ENCODE measurements around the gene RHBDF2. TPM values are rescaled to one million over a fixed set of nuclear protein-coding genes. Genes with fewer than 3 reads are reported as not detected.

Gene RHBDF2
- total RNA-seq, 1 donor from 2014 or later = 17.5 TPM

DNA sequence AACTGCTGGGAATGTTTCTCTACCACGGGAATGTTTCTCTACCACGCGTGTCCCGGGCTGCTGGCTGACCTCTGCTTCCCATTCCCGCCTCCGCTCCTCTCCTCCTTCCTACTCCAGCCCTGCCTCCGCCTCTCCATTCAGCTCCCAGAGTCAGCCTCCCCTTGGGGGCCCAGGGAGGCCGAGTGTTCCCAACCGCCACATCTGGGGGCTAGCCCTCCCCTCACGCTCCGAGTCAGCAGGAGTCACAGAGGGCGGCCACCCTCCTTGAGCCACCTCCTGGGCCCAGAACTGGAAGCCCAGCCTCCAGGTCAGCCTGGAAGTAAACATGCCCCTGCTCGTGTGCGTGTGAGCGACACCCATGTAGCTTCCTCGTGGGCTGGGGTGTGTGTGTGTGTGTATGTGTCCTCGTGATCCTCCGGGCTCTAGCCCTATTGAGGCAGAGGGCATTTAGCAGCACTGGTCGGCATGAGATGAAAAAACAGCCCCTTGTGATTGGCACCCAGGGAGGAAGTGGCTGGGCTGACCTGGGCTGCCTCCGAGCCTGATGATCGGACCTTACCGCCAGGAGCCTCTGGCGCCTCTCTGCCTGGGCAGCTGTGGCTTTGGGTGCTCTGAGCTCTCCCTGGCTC lies 29.0 kb upstream of the RHBDF2 start:
- Mint-ChIP-seq H3K4me3 (ENCODE audit: unreplicated experiment) (peak overlapping the region; percentile 47), H3K36me3 (ENCODE audit: unreplicated experiment) (no peaks in the 10 kb centered on the region)

DNA sequence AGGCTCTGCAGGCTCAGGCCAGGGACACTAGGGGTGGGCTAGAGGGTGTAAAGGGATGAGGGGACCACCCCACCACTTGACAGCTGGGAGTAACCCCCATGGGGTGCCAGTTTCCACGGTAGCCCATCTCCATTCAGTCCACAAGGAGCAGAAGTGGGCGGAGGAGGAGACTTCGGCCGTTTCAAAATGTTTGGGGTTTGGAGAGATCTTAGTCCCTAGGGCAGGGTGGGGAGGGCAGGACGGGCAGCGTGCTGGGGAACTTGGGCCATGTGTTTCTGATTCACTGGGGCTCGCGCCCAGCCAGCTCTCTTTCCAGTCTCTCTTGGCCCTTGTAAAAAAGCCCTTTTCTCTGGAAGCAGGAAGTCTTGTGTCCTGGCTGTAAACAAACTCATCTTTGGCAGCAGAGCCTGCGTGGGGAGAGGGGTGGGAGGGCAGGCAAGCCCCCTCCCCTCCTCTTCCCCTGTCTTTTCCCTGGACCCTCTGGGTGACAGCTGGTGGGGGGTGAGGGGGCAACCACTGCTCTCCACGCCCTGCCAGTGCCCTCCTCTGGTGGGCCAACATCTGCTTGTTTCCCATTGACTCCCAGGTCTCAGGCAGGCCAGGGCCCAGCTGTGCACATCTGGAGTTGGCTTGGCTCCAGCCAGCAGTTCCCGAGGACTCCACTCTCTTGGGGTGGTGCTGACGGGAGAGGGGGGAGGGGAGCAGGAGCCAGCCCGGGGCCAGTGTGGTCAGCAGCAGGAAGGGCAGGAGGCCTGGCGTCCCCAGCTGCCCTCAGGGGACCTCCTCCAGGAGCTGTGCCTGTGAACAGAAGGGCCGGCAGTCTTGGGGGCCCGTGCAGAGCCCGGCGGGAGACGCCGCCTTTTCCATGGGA lies 28.2 kb upstream of the RHBDF2 start:
- Mint-ChIP-seq H3K4me3 (ENCODE audit: unreplicated experiment) (peak overlapping the region; percentile 47), H3K36me3 (ENCODE audit: unreplicated experiment) (no peaks in the 10 kb centered on the region), H3K27ac (ENCODE audit: unreplicated experiment) (peak overlapping the region; percentile 98), H3K4me1 (ENCODE audit: unreplicated experiment) (peaks cover 60% of the 10 kb centered on the region), H3K27me3 (ENCODE audit: unreplicated experiment) (no peaks in the 10 kb centered on the region), H3K9me3 (ENCODE audit: unreplicated experiment) (no peaks in the 10 kb centered on the region)
- TF ChIP-seq, protein P1, sequence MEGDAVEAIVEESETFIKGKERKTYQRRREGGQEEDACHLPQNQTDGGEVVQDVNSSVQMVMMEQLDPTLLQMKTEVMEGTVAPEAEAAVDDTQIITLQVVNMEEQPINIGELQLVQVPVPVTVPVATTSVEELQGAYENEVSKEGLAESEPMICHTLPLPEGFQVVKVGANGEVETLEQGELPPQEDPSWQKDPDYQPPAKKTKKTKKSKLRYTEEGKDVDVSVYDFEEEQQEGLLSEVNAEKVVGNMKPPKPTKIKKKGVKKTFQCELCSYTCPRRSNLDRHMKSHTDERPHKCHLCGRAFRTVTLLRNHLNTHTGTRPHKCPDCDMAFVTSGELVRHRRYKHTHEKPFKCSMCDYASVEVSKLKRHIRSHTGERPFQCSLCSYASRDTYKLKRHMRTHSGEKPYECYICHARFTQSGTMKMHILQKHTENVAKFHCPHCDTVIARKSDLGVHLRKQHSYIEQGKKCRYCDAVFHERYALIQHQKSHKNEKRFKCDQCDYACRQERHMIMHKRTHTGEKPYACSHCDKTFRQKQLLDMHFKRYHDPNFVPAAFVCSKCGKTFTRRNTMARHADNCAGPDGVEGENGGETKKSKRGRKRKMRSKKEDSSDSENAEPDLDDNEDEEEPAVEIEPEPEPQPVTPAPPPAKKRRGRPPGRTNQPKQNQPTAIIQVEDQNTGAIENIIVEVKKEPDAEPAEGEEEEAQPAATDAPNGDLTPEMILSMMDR (IDR thresholded peaks at IDR 0.05) = no peak
- DNase-seq (ENCODE audit: extremely low spot score, unreplicated experiment) = peak; percentile 91

More for the DNA sequence above, 29.0 kb upstream of the RHBDF2 start:
- no peak for DNase-seq (ENCODE audit: extremely low spot score, unreplicated experiment)
- no peaks in the 10 kb centered on the region for H3K27me3 Mint-ChIP-seq (ENCODE audit: unreplicated experiment)
- peaks cover 60% of the 10 kb centered on the region for H3K4me1 Mint-ChIP-seq (ENCODE audit: unreplicated experiment)
- H3K27ac Mint-ChIP-seq (ENCODE audit: unreplicated experiment) = peak overlapping the region; percentile 98
- TF ChIP-seq, protein P1 (IDR thresholded peaks at IDR 0.05) = no peak
- no peaks in the 10 kb centered on the region for H3K9me3 Mint-ChIP-seq (ENCODE audit: unreplicated experiment)

DNA sequence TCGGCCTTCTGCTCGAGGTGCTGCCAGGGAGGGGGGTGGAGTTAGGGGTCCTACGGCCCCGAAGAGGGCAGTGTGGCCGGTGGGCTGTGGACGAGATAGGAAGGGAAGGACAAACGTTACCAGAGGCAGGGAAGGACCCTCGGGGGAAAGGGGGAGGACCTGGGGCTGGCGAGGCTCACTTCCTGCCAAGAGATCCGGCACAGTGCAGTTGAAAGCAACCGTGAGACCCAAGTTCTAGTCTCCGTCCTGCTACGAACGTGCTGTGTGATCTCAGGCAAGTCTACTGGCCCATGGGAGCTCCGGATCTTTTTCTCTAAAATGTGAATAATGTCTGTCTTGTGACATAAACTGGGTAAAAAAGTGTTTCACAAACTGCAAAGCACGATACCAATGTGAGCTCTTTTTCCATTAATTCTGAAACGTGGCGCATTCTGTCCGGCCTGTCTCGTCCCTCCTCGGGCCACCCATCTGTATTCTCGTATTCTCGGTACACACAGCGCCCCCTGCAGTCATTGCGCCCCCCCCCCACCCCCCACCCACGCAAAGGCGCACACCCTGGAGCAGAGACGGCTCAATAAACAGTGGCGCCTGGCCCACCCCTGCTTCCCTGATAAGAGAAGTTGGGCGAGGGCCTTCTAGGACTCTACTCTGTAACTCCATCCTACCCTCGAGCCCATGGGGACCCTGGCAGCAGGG lies 27.5 kb upstream of the RHBDF2 start:
- no peaks in the 10 kb centered on the region for H3K27me3 Mint-ChIP-seq (ENCODE audit: unreplicated experiment)
- H3K9me3 Mint-ChIP-seq (ENCODE audit: unreplicated experiment) = no peaks in the 10 kb centered on the region
- no peak for DNase-seq (ENCODE audit: extremely low spot score, unreplicated experiment)
- H3K27ac Mint-ChIP-seq (ENCODE audit: unreplicated experiment) = peak overlapping the region; percentile 98
- TF ChIP-seq, protein P1 (IDR thresholded peaks at IDR 0.05) = no peak
- H3K4me3 Mint-ChIP-seq (ENCODE audit: unreplicated experiment) = no peak overlapping the region
- peaks cover 63% of the 10 kb centered on the region for H3K4me1 Mint-ChIP-seq (ENCODE audit: unreplicated experiment)
- H3K36me3 Mint-ChIP-seq (ENCODE audit: unreplicated experiment) = no peaks in the 10 kb centered on the region

DNA sequence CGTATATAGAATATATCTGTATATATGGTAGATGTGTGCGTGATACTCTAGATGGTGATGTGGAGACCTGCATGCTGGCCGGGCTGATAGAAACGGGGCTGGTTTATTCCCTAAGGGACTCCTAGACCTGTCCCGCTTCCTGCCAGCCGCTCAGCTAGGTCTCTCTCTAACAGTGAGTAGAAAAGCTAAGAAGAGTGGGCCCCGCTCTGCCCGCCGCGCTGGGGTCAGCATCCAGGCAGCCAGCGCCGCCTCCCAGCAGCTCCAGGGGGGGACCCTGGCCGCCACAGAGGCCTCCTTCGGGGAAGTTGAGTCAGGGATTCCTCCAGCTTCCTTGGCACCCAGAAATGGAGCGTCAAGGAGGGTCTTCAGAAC lies 26.9 kb upstream of the RHBDF2 start:
- Mint-ChIP-seq H3K27me3 (ENCODE audit: unreplicated experiment) (no peaks in the 10 kb centered on the region), H3K36me3 (ENCODE audit: unreplicated experiment) (no peaks in the 10 kb centered on the region), H3K4me3 (ENCODE audit: unreplicated experiment) (no peak overlapping the region), H3K9me3 (ENCODE audit: unreplicated experiment) (no peaks in the 10 kb centered on the region), H3K4me1 (ENCODE audit: unreplicated experiment) (peaks cover 67% of the 10 kb centered on the region), H3K27ac (ENCODE audit: unreplicated experiment) (peak overlapping the region; percentile 63)
- TF ChIP-seq, protein P1 (IDR thresholded peaks at IDR 0.05) = no peak
- no peak for DNase-seq (ENCODE audit: extremely low spot score, unreplicated experiment)
